Activated T-helper 9 cell treated with anti-CD3 and anti-CD28 coated beads, Interleukin-2, amount 50 U/mL, for 16 hours (primary cell): ENCODE results near the gene PRSS8.
A peak's percentile ranks its signal among the peaks of the same experiment; 100 is the strongest.
"Not testable (repeated sequence)": the region's sequence is repeated elsewhere in the genome, so short reads cannot be mapped to it uniquely, and the experiment has no call there.

ENCODE experiments used
- DNase-seq: peaks from one replicate; pipeline ENCODE4 v3.0.0-alpha.2; 2020; ENCODE audit warnings: low read depth

Gene PRSS8

GRCh38 chr16:31144418-31144817, 8.9 kb upstream of the PRSS8 start:
- DNase-seq = not testable (repeated sequence)

- DNase-seq = no peak
These were observed 8.2 kb upstream of the PRSS8 start for GRCh38 chr16:31143694-31144148.

- no peak for DNase-seq
These were observed 7.6 kb upstream of the PRSS8 start for GRCh38 chr16:31143011-31143693.

GRCh38 chr16:31142109-31143010, 6.8 kb upstream of the PRSS8 start:
- DNase-seq = peak; percentile 95

GRCh38 chr16:31141489-31142108, 6.1 kb upstream of the PRSS8 start:
- DNase-seq = no peak

GRCh38 chr16:31141071-31141469, 5.5 kb upstream of the PRSS8 start:
- not testable (repeated sequence) for DNase-seq

GRCh38 chr16:31138621-31139578, 3.4 kb upstream of the PRSS8 start:
- DNase-seq = no peak

- DNase-seq = not testable (repeated sequence)
These were observed 1.4 kb upstream of the PRSS8 start for GRCh38 chr16:31136822-31137499.

- DNase-seq = no peak
These were observed 748 bp upstream of the PRSS8 start for GRCh38 chr16:31136287-31136662.

GRCh38 chr16:31134625-31135534, 647 bp downstream of the PRSS8 start:
- no peak for DNase-seq

- no peak for DNase-seq
These were observed 1.4 kb downstream of the PRSS8 start for GRCh38 chr16:31134091-31134571.

- DNase-seq = no peak
These were observed 2.5 kb downstream of the PRSS8 start for GRCh38 chr16:31133046-31133501.

- no peak for DNase-seq
These were observed 3.1 kb downstream of the PRSS8 start for GRCh38 chr16:31132303-31132979.

GRCh38 chr16:31131841-31132271, 3.7 kb downstream of the PRSS8 start:
- no peak for DNase-seq

- no peak for DNase-seq
These were observed 4.1 kb downstream of the PRSS8 start for GRCh38 chr16:31131416-31131815.

GRCh38 chr16:31130899-31131298, 4.6 kb downstream of the PRSS8 start:
- DNase-seq = no peak

- DNase-seq = no peak
These were observed 5.1 kb downstream of the PRSS8 start for GRCh38 chr16:31130336-31130891.

- DNase-seq = no peak
These were observed 5.8 kb downstream of the PRSS8 start for GRCh38 chr16:31129568-31130335.
